ENCODE results near the gene XDH.
A peak's percentile ranks its signal among the peaks of the same experiment; 100 is the strongest.

XDH gene

DNA sequence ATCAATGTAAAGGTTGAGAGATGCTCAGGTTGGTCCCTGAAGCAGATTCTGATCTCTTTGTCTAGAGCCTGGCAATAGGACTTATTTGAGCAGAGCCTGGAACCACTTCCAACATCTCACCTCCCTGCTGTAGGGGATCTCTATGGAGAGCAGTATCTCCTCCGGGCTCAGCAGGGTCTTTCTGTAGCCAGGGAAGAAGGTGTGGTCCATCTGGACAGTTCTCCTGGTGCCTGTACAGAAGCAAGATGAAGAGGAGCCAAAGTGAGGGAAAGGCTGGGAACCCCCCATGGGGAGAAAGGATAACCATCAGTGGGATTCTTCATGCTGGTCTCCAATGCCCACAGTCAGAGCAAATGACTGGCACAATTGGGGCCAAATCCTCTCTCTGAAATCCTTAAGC is 34.8 kb downstream of the XDH start:
- TF ChIP-seq, protein P1, sequence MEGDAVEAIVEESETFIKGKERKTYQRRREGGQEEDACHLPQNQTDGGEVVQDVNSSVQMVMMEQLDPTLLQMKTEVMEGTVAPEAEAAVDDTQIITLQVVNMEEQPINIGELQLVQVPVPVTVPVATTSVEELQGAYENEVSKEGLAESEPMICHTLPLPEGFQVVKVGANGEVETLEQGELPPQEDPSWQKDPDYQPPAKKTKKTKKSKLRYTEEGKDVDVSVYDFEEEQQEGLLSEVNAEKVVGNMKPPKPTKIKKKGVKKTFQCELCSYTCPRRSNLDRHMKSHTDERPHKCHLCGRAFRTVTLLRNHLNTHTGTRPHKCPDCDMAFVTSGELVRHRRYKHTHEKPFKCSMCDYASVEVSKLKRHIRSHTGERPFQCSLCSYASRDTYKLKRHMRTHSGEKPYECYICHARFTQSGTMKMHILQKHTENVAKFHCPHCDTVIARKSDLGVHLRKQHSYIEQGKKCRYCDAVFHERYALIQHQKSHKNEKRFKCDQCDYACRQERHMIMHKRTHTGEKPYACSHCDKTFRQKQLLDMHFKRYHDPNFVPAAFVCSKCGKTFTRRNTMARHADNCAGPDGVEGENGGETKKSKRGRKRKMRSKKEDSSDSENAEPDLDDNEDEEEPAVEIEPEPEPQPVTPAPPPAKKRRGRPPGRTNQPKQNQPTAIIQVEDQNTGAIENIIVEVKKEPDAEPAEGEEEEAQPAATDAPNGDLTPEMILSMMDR (conservative IDR thresholded peaks at IDR 0.05; ENCODE audit: low read depth): no peak
- CTCF ChIA-PET: no interaction called here
- DNase-seq (ENCODE audit: low spot score): no peak
- H3K27ac ChIP-seq: no peak overlapping the region
- POLR2A ChIA-PET (ENCODE audit: low non-redundant PET): no interaction called here

DNA sequence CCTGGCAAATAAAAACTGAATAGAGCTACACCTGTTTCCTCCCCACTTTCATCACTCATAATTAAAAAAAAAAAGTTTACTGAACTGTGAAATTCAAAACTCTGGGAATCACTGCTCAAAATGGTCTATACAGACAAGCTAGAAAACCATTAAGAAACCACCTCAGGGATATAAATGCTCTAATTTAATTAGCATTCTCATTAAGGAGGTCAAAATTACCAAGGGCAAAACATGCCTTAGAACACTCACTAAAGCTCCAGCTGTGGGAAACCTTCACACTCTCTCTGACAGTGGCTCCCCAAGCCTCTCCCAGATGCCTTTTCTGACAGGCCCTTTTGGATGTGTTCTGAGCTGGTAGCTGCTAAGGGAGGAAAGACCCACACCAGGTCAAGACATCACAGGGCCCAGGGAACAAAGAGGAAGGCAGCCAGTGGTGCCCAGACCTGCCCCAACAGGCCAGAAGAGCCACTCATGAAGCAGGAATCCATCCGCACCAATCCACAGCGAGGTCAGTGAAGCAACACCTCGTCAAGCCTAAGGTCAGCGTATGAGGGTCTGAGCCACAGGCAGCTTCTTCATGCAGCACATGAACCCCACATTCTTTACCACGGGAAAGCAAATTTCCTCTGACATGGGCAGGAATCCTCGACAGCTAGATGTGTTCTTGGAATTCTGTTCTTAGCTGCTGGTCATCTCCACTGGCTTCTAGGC is 35.6 kb downstream of the XDH start:
- peak; percentile 66 for DNase-seq (ENCODE audit: low spot score)
- peak overlapping the region; percentile 62 for H3K27ac ChIP-seq
- TF ChIP-seq, protein P1 (conservative IDR thresholded peaks at IDR 0.05; ENCODE audit: low read depth): no peak
- CTCF ChIA-PET: no interaction called here
- POLR2A ChIA-PET (ENCODE audit: low non-redundant PET): no interaction called here

DNA sequence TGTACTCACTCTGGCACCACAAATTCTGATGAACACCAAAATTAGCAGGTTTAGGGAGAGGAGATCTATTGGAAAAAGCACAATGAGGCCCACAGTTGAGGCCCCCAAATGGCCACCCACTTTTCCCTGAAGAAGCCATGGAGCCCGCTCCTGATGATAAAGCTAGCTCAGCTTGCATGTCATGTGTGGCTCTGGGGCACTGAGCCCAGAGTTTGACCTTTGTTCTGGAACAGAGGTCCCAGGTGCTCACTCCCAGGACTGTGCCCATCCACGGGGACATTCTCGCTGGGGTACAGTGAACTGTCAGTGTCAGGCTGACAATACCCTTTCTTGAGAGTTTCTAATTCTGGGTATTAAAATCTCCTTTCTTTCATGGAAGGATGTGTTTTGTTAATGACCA is 36.2 kb downstream of the XDH start:
- no peak for DNase-seq (ENCODE audit: low spot score)
- ChIA-PET POLR2A (ENCODE audit: low non-redundant PET) (no interaction called here), CTCF (no interaction called here)
- TF ChIP-seq, protein P1 (conservative IDR thresholded peaks at IDR 0.05; ENCODE audit: low read depth): no peak
- H3K27ac ChIP-seq: no peak overlapping the region

DNA sequence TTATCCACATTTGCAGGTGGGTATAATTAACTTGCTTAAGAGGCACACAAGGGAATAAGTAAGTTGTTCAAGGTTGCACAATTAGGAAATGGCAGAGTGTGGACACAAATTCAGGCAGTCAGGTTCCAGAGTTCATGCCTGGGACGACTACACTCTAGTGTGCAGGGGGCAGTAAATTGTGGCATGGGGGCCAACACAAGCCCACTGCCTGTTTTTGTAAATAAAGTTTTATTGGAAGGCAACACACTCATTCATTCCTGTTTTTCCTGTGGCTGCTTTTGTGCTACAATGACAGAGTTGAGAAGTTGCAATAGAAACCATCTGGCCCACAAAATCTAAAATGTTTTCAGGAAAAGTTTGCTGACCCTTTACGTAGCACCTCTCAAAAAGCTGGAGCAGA is 41.4 kb downstream of the XDH start:
- POLR2A ChIA-PET (ENCODE audit: low non-redundant PET): no interaction called here
- TF ChIP-seq, protein P1 (conservative IDR thresholded peaks at IDR 0.05; ENCODE audit: low read depth): no peak
- CTCF ChIA-PET: no interaction called here
- no peak overlapping the region for H3K27ac ChIP-seq
- no peak for DNase-seq (ENCODE audit: low spot score)

DNA sequence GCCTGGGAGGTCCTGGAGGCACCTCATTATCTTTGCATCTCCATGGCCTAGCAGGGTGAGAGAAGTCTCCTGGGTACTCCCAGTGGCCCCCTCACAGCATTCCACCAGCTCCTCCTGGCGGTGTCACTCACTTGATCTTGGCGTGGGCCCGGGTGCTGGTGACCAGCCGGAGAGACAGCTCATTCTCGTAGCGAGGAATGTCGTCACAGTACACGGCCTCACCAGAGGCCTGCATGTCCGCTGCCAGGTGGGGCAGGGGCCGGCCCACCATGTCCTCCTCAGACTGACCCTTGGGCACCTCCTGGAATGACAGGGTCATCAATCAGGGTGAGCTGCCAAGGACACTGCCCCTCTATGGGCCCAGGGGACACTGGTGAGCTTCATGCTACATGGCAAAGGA is 42.4 kb downstream of the XDH start:
- H3K27ac ChIP-seq: no peak overlapping the region
- ChIA-PET POLR2A (ENCODE audit: low non-redundant PET) (no interaction called here), CTCF (no interaction called here)
- no peak for DNase-seq (ENCODE audit: low spot score)
- TF ChIP-seq, protein P1 (conservative IDR thresholded peaks at IDR 0.05; ENCODE audit: low read depth): no peak

DNA sequence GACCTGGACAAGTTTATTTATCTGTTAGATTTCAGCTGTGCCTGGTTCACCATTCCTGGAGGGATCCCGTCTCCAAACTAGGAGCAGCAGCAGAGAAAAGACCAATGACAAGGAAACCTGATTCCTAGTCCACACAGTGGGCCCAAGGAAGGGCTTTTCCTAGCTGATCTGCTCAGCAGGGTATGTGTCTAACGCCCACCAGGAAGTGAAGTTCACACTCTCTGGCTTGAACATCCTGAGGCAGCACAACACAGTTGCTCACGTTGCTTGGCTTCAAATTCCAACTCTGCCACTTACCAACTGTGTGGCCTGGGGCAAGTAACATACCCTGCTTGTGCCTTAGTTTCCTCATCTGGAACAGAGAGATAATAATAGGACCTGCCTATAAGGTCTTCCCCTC is 42.9 kb downstream of the XDH start:
- no peak overlapping the region for H3K27ac ChIP-seq
- TF ChIP-seq, protein P1 (conservative IDR thresholded peaks at IDR 0.05; ENCODE audit: low read depth): no peak
- DNase-seq (ENCODE audit: low spot score): no peak
- POLR2A ChIA-PET (ENCODE audit: low non-redundant PET): no interaction called here
- CTCF ChIA-PET: no interaction called here
